HG03457 (cell line): Measurements from ENCODE around the gene SRPX.

Experiments used
- ATAC-seq: cut with Tn5 transposase; IDR thresholded peaks from one replicate; pipeline ENCODE4 v1.9.1; 2021; ENCODE audit warnings: moderate number of reproducible peaks; ENCODE audit not compliant: unreplicated experiment

SRPX gene

DNA sequence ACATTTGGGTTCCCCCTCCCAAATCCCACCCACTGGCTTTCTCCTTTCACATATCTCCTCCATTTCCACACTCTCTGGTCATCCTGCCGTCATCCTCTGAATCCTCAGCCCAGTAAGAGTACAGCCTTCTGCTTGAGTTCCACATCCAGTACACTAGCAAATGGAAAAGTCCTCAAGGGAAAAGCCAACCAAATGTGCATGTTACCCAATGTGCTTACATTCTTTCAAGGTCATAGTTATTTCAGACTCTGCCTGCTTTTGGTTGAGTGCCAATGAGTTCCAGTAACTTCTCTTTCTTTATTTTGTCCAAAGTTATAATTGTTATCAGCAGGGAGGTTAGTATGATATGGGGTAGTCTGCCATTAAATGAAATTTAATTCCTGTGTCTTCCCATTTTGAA is 78.1 kb downstream of the SRPX start:
- ATAC-seq: no peak

DNA sequence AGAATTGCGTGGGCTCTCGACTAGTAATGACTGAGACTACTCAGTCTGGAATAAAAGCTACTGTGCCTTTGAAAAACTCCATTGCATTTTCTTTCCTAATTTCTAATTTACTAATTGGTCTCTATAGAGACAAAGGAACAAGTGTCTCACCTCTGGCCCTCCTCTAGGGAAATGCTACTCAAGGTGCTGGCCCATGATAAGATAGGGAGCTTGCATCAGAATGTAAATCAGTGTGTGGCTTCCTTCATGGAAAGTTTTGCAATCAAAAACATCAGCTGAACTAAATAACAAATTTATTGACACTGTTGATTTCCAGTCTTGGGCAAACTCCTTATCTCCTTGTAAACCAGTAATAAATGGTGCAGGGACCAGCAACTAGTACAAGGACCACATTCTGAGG is 81.8 kb downstream of the SRPX start:
- ATAC-seq: no peak

DNA sequence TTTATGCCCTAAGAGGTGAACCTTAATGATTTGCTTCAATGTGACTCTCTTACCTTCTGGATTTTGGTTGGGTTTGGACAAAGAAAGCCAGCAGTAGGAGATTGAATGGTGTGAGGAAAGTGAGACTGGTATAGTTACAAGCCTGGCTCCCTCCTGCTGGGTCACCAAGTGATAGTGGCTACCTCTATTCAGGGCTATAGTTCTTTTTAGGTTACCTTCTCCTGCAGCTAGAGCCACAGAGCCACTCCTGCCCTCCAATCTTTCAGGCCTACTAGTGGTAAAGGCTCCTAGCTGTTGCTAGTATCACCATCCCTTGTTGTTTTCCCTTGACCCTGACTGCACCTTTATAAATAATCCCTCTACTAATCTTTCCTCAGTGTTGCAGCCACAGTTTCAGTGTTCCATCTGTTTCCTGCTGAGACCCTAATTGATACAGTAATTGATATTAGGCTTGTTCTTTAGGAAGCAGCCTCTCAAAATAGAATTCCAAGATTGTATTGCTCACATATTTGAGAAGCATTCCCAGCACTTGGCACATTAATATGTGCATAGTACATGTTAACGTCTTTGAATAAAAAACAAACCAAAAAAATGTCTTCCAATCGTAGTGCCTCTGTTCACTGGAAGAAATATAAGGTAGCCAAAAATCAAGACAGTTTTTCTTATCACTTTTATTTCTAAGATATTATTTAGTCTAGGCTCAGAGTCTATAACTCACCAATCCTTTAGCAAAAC is 82.3 kb downstream of the SRPX start:
- ATAC-seq: no peak

- no peak for ATAC-seq
Measured at GRCh38 chrX:38129366-38129765, 91.3 kb downstream of the SRPX start.

DNA sequence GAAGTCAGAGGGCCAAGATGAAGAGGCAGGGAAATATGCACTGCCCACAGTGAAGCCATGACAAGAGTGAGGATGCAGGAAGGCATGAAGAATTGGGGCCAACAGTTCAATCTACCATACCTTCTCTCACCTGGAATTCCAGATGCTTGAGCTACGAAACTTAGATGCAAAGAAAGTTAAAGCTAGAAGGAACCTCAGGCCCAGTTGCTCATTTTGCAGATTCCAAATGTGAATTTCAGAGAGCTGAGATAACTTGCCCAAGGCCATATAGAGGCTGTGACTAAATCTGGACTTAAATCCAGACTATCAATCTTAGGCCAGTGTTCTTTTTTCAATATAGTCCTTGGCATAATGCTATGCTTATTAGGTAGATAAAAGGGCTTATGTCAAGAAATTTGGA is 92.7 kb downstream of the SRPX start:
- no peak for ATAC-seq

- no peak for ATAC-seq
Measured at GRCh38 chrX:38126179-38126578, 94.5 kb downstream of the SRPX start.

DNA sequence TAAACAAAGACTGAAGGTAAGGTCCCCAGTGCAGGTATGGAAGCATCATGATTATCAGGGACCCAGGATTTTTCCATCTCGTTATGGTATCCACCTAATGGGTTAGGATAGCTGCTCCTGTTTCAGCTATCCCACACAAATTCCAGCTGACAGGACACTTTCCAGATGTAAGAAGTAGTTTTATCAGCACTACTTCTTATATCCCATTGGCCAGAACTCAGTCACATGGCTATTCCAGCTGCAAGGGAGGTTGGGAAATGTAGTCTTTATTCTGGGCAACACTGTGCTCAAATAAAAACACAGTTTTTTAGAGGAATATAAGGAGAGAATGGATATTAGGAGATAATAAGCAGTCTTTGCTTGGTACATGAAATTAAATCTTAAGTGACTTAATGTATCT is 96.7 kb downstream of the SRPX start:
- no peak for ATAC-seq

- ATAC-seq: no peak
Measured at GRCh38 chrX:38117485-38117884, 103.2 kb downstream of the SRPX start.

DNA sequence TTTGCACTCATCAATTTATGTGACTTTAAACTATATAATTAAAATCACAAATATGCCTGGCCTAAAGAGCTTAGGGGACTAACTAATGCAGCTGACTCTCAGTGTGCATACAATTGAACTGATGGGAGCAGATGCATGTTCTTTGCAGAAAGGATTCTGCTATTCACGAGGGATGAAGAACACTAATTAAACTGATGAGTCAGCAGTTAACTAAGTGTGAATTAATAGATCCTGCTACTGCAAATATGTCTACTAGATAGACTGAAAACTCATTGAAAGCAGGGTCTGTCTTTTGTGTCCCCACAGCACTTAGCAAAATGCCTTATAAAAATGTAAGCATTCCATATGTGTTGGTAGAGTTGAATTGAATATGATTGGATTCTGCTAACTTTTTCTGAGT is 104.0 kb downstream of the SRPX start:
- no peak for ATAC-seq

DNA sequence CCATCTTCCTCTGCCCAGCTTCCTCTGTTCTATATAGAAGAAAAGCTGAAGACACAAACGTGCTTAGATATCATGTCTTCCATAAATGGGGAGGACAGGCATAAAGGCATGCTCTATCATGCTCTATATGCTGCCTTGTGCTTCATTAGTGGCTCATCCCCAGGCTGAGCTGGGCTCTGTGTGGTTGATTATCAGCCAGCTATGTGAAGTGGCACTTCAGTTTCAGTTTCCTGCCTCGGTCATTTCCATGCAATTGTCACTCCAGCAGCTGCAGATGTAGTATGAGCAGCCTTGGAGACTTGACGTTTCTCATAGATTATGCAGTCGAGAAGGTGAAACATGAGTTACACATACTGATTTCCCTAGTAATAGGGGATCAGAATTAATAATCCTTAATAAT is 108.1 kb downstream of the SRPX start:
- peak; percentile 59 for ATAC-seq

DNA sequence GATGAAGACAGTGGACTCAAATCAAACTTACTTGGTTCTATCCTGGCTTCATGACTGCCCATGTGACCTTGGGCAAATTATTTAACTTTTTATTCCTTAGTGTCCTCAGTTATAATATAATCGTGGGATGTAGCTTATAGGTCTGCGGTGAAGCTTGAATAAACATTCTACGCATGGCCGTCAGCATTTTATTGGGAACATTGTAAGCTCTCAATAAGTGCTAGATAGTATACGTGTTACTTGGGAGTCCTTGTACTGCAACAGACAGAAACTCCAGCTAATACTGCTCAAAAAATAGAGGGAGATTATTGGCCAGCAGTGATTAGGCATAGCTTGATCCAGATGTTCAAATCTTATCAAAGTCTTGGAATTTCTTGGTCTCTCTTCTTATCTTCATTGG is 109.5 kb downstream of the SRPX start:
- no peak for ATAC-seq

GRCh38 chrX:38110231-38110630 is 110.4 kb downstream of the SRPX start:
- no peak for ATAC-seq

GRCh38 chrX:38109042-38109898 is 111.4 kb downstream of the SRPX start:
- ATAC-seq: no peak

GRCh38 chrX:38108364-38108763 is 112.3 kb downstream of the SRPX start:
- no peak for ATAC-seq

DNA sequence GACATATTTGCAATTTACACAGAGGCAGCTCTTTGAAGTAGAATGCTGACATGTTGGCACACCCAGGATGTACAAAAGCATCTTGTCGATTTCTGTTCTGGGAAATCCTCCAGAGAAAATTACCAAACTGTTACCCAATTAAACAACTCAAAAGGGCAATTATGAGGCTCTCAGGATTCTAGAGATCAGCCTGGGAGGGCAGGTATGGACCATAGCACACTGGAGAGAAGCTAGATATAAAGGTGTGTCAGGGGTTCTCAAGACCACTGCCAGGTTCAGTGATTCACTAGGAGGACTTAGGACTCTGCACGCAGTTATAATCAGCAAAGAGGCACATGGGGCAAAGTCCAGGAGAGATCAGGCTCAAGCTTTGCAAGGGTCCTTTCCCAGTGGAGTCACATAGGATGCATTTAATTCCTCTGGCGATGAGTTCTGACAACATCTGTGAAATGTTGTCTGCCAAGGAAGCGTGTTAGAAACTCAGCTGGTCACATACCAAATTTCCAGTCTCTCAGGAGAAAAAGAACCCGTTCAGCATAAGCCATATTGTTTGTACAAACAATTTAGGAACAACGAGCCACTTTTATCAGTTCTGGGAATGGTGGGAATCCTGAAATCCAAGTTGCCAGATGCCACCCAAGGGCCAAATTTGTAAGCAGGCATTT is 113.5 kb downstream of the SRPX start:
- no peak for ATAC-seq

DNA sequence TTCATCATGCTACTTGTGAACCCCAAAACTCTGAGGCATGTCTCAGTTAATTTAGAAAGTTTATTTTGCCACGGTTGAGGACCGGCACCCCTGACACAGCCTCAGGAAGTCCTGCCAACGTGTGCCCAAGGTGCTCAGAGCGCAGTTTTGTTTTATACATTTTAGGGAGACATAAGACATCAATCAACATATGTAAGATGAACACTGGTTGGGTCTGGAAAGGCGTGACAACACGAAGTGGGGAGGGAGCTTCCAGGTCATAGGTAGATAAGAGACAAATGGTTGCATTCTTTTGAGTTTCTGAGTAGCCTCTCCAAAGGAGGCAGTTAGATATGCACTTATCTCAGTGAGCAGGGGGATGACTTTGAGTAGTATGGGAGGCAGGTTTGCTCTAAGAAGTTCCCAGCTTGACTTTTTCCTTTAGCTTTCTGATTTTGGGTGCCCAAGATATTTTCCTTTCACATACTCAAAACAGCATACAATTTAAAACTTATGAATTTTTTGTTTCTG is 115.4 kb downstream of the SRPX start:
- ATAC-seq: no peak

DNA sequence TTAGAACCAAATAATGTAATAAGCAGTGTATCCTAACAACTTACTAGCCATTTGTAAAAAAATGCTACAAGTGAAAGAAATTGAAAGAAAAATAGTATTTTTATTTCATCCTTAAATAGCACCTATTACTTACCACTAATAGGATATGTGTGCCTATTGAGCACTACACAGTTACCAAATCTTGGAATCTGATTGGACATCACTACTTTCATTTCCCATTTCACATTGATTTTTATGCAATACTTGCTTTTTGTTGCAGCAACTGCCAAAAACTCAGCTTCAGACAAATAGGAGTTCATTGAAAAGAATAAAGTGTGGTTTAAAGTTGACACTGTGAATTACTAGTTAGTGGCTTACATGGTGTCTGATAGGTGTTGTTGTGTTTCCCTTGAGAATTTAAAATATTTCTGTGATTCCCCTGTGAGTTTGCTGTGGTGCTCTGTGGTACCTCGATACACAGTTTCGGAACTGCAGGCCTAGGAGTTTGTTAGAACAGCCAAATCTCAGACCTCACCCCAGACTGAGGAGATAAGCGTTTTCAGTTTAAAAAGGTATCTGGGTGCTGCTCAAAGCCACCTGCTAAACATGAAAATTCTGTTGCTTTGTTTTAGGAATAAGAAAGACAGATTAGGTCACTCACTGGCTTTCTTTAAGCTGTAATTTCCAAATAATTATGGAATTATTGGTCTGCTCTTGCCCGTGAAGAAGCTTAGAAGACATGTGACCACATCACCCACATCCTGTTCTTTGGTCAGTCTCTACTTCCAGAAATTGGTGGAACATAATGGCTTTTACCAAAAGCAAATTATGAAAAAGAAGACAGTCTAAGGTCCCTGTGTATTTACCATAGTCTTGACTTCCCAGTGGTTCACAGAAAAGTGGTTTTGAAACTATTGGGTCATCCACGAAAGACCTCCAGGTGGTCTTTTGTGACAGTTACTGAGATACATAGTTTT is 116.5 kb downstream of the SRPX start:
- ATAC-seq: peak; percentile 88

- ATAC-seq: no peak
Measured at GRCh38 chrX:38102875-38103274, 117.8 kb downstream of the SRPX start.

GRCh38 chrX:38102240-38102639 is 118.4 kb downstream of the SRPX start:
- ATAC-seq: no peak

DNA sequence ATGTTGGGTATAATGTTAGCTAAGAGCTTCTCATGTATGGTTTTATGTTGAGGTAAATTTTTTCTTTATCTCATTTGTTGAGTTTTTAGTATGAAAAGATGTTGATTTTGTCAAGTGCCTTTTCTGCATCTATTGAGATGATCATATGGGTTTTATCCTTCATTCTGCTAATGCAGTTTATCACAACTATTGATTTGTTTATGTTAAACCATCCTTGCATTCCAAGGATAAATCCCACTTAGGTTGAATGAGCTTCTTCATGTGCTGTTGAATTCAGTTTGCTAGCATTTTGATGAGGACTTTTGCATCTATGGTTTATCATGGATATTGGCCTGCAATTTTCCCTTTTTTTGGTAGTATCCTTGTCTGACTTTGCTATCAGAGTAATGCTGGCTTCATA is 121.0 kb downstream of the SRPX start:
- no peak for ATAC-seq
